ENCODE results near the gene UPK1A. TPM values are rescaled to one million over a fixed set of nuclear protein-coding genes. Genes with fewer than 3 reads are reported as not detected.

The UPK1A gene
- total RNA-seq, 2 experiments from 2014 or later: 1.8 to 2.2 TPM

- Mint-ChIP-seq H3K9me3 (no peaks in the 10 kb centered on the region), H3K36me3 (ENCODE audit: low read depth) (peaks cover 29% of the 10 kb centered on the region), H3K4me1 (ENCODE audit: low read depth) (no peaks in the 10 kb centered on the region), H3K27ac (no peak overlapping the region), H3K4me3 (no peak overlapping the region), H3K27me3 (no peaks in the 10 kb centered on the region)
- intact Hi-C loops (cut with micrococcal nuclease): no loop called here
- ATAC-seq (no peak), DNase-seq (no peak)
- CTCF ChIA-PET: interaction anchor here (0.6 kb wide), 1 partner anchor 152 kb away, joined by 3 read pairs; no protein-coding TSS in a partner anchor
- TF ChIP-seq CTCF (IDR thresholded peaks at IDR 0.05): no peak
- POLR2A ChIA-PET: interaction anchor here (2.2 kb wide), 1 partner anchor 12 kb away, joined by 7 read pairs; no protein-coding TSS in a partner anchor
These were observed 4.3 kb upstream of the UPK1A start for GRCh38 chr19:35661995-35662340.

- Mint-ChIP-seq H3K4me3 (no peak overlapping the region), H3K4me1 (ENCODE audit: low read depth) (no peaks in the 10 kb centered on the region), H3K27ac (no peak overlapping the region), H3K9me3 (no peaks in the 10 kb centered on the region), H3K27me3 (no peaks in the 10 kb centered on the region), H3K36me3 (ENCODE audit: low read depth) (peaks cover 16% of the 10 kb centered on the region)
- ChIA-PET POLR2A (no interaction called here), CTCF (no interaction called here)
- TF ChIP-seq CTCF (IDR thresholded peaks at IDR 0.05): no peak
- DNase-seq (no peak), ATAC-seq (no peak)
- intact Hi-C loops (cut with micrococcal nuclease): no loop called here
These were observed 2.3 kb upstream of the UPK1A start for GRCh38 chr19:35663981-35664380.

GRCh38 chr19:35665157-35665556 lies 1.2 kb upstream of the UPK1A start:
- no peak overlapping the region for H3K27ac Mint-ChIP-seq
- H3K4me1 Mint-ChIP-seq (ENCODE audit: low read depth): no peaks in the 10 kb centered on the region
- no peak overlapping the region for H3K4me3 Mint-ChIP-seq
- peaks cover 10% of the 10 kb centered on the region for H3K36me3 Mint-ChIP-seq (ENCODE audit: low read depth)
- ATAC-seq: no peak
- CTCF ChIA-PET: no interaction called here
- TF ChIP-seq CTCF (IDR thresholded peaks at IDR 0.05): no peak
- peaks cover 7% of the 10 kb centered on the region for H3K27me3 Mint-ChIP-seq
- DNase-seq: no peak
- intact Hi-C loops (cut with micrococcal nuclease): no loop called here
- no peaks in the 10 kb centered on the region for H3K9me3 Mint-ChIP-seq
- POLR2A ChIA-PET: no interaction called here

GRCh38 chr19:35665604-35666003 lies 713 bp upstream of the UPK1A start:
- TF ChIP-seq CTCF (IDR thresholded peaks at IDR 0.05): no peak
- Mint-ChIP-seq H3K4me3 (no peak overlapping the region), H3K27ac (no peak overlapping the region), H3K4me1 (ENCODE audit: low read depth) (no peaks in the 10 kb centered on the region), H3K9me3 (no peaks in the 10 kb centered on the region), H3K27me3 (peaks cover 8% of the 10 kb centered on the region), H3K36me3 (ENCODE audit: low read depth) (peaks cover 10% of the 10 kb centered on the region)
- ChIA-PET POLR2A (no interaction called here), CTCF (no interaction called here)
- no peak for ATAC-seq
- intact Hi-C loops (cut with micrococcal nuclease): no loop called here
- no peak for DNase-seq

- no peak overlapping the region for H3K27ac Mint-ChIP-seq
- H3K9me3 Mint-ChIP-seq: no peaks in the 10 kb centered on the region
- POLR2A ChIA-PET: no interaction called here
These were observed 3.2 kb downstream of the UPK1A start for GRCh38 chr19:35669566-35669965.

More at GRCh38 chr19:35669566-35669965, 3.2 kb downstream of the UPK1A start:
- H3K4me1 Mint-ChIP-seq (ENCODE audit: low read depth): peaks cover 8% of the 10 kb centered on the region
- H3K4me3 Mint-ChIP-seq: no peak overlapping the region
- no peak for ATAC-seq
- DNase-seq: no peak
- H3K36me3 Mint-ChIP-seq (ENCODE audit: low read depth): no peaks in the 10 kb centered on the region
- no peak for TF ChIP-seq CTCF (IDR thresholded peaks at IDR 0.05)
- peaks cover 22% of the 10 kb centered on the region for H3K27me3 Mint-ChIP-seq
- intact Hi-C loops (cut with micrococcal nuclease): no loop called here
- CTCF ChIA-PET: no interaction called here
